Epithelial cell of esophagus (primary cell): ENCODE results near the gene ILK.

Experiments used
- DNase-seq: peaks from one replicate; pipeline ENCODE4 v3.0.0; 2010; ENCODE audit warnings: low read depth
- H3K4me3 ChIP-seq: 2 replicates; pipeline ENCODE4 v1.5.1; 2011; ENCODE audit warnings: mild to moderate bottlenecking, low read length, control low read depth
- CTCF ChIP-seq: IDR thresholded peaks from 2 replicates; pipeline ENCODE4 v1.5.1; 2011; ENCODE audit warnings: low read depth, mild to moderate bottlenecking, low read length, control low read depth, inconsistent platforms; ENCODE audit not compliant: insufficient read depth; ENCODE audit errors: missing control alignments

Gene ILK

GRCh38 chr11:6574816-6575715 lies 28.5 kb upstream of the ILK start:
- TF ChIP-seq CTCF = no peak
- DNase-seq = no peak
- H3K4me3 ChIP-seq = no peak overlapping the region

- no peak overlapping the region for H3K4me3 ChIP-seq
- no peak for TF ChIP-seq CTCF
- DNase-seq = no peak
Measured at GRCh38 chr11:6576471-6577373, 26.9 kb upstream of the ILK start.

GRCh38 chr11:6578134-6578533 lies 25.4 kb upstream of the ILK start:
- no peak overlapping the region for H3K4me3 ChIP-seq
- no peak for TF ChIP-seq CTCF
- no peak for DNase-seq

- no peak for DNase-seq
- H3K4me3 ChIP-seq = no peak overlapping the region
- TF ChIP-seq CTCF = no peak
Measured at GRCh38 chr11:6579681-6580080, 23.9 kb upstream of the ILK start.

DNA sequence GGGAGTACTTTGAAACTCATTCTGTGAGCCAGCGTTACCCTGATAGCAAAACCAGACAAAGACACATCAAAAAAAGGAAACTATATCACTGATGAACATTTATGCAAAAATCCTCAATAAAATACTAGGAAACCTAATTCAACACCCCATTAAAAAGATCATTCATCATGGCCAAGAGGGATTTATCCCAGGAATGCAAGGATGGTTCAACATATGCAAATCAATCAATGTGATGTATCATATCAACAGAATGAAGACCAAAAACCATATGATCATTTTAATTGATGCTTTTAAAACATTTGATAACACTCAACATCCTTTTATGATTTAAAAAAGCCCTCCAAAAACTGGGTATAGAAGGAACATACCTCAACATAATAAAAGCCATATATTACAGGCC lies 20.0 kb upstream of the ILK start:
- no peak for TF ChIP-seq CTCF
- DNase-seq = no peak
- no peak overlapping the region for H3K4me3 ChIP-seq

DNA sequence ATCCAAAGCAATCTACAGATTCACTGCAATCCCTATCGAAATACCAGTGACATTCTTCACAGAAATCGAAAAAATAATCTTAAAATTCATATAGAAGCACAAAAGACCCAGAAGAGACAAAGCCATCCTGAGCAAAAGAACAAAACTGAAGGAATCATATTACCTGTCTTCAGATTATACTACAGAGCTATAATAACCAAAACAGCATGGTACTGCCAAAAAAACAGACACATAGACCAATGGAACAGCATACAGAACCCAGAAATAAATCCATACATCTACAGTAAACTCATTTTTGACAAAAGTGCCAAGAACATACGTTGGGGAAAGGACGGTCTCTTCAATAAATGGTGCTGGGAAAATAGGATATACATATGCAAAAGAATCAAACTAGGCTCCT lies 19.0 kb upstream of the ILK start:
- DNase-seq = no peak
- no peak for TF ChIP-seq CTCF
- H3K4me3 ChIP-seq = no peak overlapping the region
